Uterus (tissue), 4 donors: ENCODE measurements around the gene STRN. TPM values are rescaled to one million over a fixed set of nuclear protein-coding genes. Genes with fewer than 3 reads are reported as not detected.
"Not testable (repeated sequence)": the region's sequence is repeated elsewhere in the genome, so short reads cannot be mapped to it uniquely, and the experiment has no call there.

Experiments
- DNase-seq, 2 donors: peaks; one replicate each; pipeline ENCODE4 v3.0.0-alpha.2; 2019 to 2020
- H3K27ac ChIP-seq, 2 donors: fragments of 200-600 bp; sonication (generic); 1 replicate in 1 of 2; 2 replicates in 1 of 2; pipeline ENCODE4 v1.5.1; 2016 to 2018
- H3K27me3 ChIP-seq, 2 donors: fragments of 200-600 bp; sonication (generic); one replicate each; pipeline ENCODE4 v1.5.1; 2018 to 2019; ENCODE audit warnings: control low read depth in 1 of 2
- H3K36me3 ChIP-seq, 2 donors: fragments of 200-600 bp; sonication (generic); one replicate each; pipeline ENCODE4 v1.5.1; 2019; ENCODE audit warnings: control low read depth in 1 of 2
- H3K4me1 ChIP-seq, 2 donors: fragments of 200-600 bp; sonication (generic); one replicate each; pipeline ENCODE4 v1.5.1; 2018 to 2019; ENCODE audit warnings: control low read depth in 1 of 2
- H3K4me3 ChIP-seq, 2 donors: fragments of 200-600 bp; sonication (generic); 1 replicate in 1 of 2; 2 replicates in 1 of 2; pipeline ENCODE4 v1.5.1; 2018 to 2019; ENCODE audit warnings: mild to moderate bottlenecking in 1 of 2
- H3K9me3 ChIP-seq, 2 donors: fragments of 200-600 bp; sonication (generic); one replicate each; pipeline ENCODE4 v1.5.1; 2019; ENCODE audit warnings: control low read depth in 1 of 2
- CTCF ChIP-seq, 4 experiments: fragments of 200-600 bp in 2 of 4; fragments of 450-650 bp in 2 of 4; sonication (generic) in 2 of 4; IDR thresholded peaks; one replicate each; pipeline ENCODE4 v1.5.1; 2016 to 2019; ENCODE audit warnings: antibody characterized with exemption in 4 of 4, mild to moderate bottlenecking in 2 of 4, moderate library complexity in 1 of 4
- POLR2A ChIP-seq, 2 donors: fragments of 450-650 bp; IDR thresholded peaks; one replicate each; pipeline ENCODE4 v1.6.1; 2016; ENCODE audit warnings: antibody characterized with exemption in 2 of 2, mild to moderate bottlenecking in 1 of 2, moderate library complexity in 1 of 2
- intact Hi-C: fragments of 100-400 bp; cut with DNase I; formaldehyde crosslinking; loops from one replicate; pipeline ENCODE4 v1.15.1; 2023; ENCODE audit warnings: low total_unique reads
- total RNA-seq, 4 donors: library from RNA; depleted of rRNA in 3 of 4; stranded (reverse); fragments of >200 nt in 3 of 4; gene quantifications; one replicate each; pipeline versions ENCODE4 v1.1.0 to v1.2.4, GENCODE V29; 2014 to 2023
- donor health status: DM: yes; HTN: yes; CAD: no.

STRN gene
- total RNA-seq, 4 donors from 2014 or later: 12.0 to 29.0 (median 20.2) TPM

DNA sequence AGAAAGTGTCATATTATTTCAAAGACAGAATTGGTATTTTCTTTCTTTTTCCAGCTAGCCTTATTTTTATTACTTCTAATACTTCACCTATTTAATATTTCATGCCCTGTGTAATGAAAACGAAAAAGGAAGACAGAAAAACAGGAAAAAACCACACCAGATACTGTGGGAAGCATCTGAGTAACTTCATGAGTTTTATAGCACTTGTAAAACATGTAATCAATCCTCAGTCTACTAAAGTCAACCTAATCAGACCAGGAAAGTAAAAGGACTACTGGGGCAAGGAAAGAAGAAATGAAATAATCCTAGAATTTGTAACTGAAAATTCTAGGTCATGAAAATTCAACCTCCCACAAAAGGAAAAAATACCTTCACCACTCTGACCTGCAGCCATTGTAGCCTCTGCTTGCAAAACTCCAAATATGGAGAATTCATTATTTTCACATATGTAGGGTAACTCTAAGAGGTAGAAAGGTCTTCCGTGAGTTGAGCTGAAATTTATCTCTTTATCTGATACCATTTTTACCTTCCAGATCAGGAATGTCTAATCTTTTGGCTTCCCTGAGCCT is 34.7 kb upstream of the STRN start:
- Histone ChIP-seq H3K27me3 (no peaks in the 10 kb centered on the region), H3K36me3 (no peaks in the 10 kb centered on the region)
- TF ChIP-seq CTCF (IDR thresholded peaks at IDR 0.05) (no peak), POLR2A (IDR thresholded peaks at IDR 0.05) (no peak)

GRCh38 chr2:37000318-37000717 is 34.0 kb upstream of the STRN start:
- no peak for TF ChIP-seq CTCF (IDR thresholded peaks at IDR 0.05)
- no peak for TF ChIP-seq POLR2A (IDR thresholded peaks at IDR 0.05)
- DNase-seq: no peak
- H3K4me1 ChIP-seq: no peaks in the 10 kb centered on the region
- H3K36me3 ChIP-seq: no peaks in the 10 kb centered on the region
- H3K27me3 ChIP-seq: no peaks in the 10 kb centered on the region
- intact Hi-C loops: no loop called here
- H3K27ac ChIP-seq: no peak overlapping the region
- H3K9me3 ChIP-seq: no peaks in the 10 kb centered on the region
- no peak overlapping the region for H3K4me3 ChIP-seq

More for the DNA sequence above, 34.7 kb upstream of the STRN start:
- Histone ChIP-seq H3K27ac (no peak overlapping the region), H3K4me3 (no peak overlapping the region), H3K4me1 (no peaks in the 10 kb centered on the region), H3K9me3 (no peaks in the 10 kb centered on the region)
- intact Hi-C loops: no loop called here
- no peak for DNase-seq

- H3K4me1 ChIP-seq, H3K27me3 ChIP-seq, intact Hi-C loops, H3K4me3 ChIP-seq, DNase-seq, H3K9me3 ChIP-seq, H3K36me3 ChIP-seq, H3K27ac ChIP-seq: not testable (repeated sequence)
Observed at GRCh38 chr2:36999416-36999815, 33.1 kb upstream of the STRN start.

DNA sequence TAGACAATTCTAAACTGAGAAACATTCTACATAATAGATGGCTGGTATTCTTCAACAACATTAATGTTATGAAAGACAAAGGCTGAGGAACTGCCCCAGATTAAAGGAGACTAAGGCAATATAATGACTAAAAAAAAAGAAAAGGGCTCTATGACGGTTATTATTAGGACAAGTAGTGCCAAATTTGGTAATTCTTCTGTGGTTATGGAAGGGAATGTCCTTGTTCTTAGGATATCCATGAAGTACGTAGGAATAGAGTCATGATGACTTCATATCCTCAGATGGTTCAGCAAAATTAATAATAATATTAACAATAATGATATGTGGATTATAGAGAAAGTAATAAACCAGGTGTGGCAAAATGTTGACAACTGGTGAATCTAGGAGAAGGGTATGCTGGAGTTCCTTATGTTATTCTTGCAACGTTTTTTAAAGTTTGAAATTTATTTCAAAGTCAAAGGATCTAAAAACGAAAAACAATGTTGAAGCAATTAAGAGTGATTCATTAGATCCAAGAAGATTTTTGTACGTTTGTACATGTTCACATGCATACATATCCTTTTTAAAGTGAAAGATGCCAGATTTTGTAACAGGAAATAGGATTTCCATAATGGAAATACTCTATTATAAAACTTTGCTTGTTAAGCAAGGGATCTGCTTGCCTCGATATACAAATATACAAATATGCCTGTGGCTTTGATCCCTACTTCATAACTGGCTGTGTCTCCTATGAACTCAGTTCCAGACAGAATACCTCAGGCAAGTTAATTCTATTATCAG is 27.7 kb upstream of the STRN start:
- no peaks in the 10 kb centered on the region for H3K27me3 ChIP-seq
- DNase-seq: no peak
- no peak overlapping the region for H3K4me3 ChIP-seq
- H3K4me1 ChIP-seq: no peaks in the 10 kb centered on the region
- H3K9me3 ChIP-seq: no peaks in the 10 kb centered on the region
- intact Hi-C loops: no loop called here
- TF ChIP-seq POLR2A (IDR thresholded peaks at IDR 0.05) (no peak), CTCF (IDR thresholded peaks at IDR 0.05) (no peak)
- no peaks in the 10 kb centered on the region for H3K36me3 ChIP-seq
- no peak overlapping the region for H3K27ac ChIP-seq

GRCh38 chr2:36988008-36988407 is 21.7 kb upstream of the STRN start:
- TF ChIP-seq POLR2A (IDR thresholded peaks at IDR 0.05) (no peak), CTCF (IDR thresholded peaks at IDR 0.05) (no peak)
- Histone ChIP-seq H3K27me3 (no peaks in the 10 kb centered on the region), H3K36me3 (no peaks in the 10 kb centered on the region), H3K4me3 (no peak overlapping the region), H3K9me3 (no peaks in the 10 kb centered on the region), H3K27ac (no peak overlapping the region), H3K4me1 (no peaks in the 10 kb centered on the region)
- intact Hi-C loops: no loop called here
- DNase-seq: no peak
